Measurements from ENCODE around the gene AP1B1. TPM values are rescaled to one million over a fixed set of nuclear protein-coding genes. Genes with fewer than 3 reads are reported as not detected.

Gene AP1B1
- total and polyA plus RNA-seq, 2 of the 13 experiments (the other 11 are each of a cell fraction or from before 2014, with no cell fraction given) = 26.6 to 29.7 TPM

GRCh38 chr22:29359469-29359868 is 28.9 kb downstream of the AP1B1 start (continued):
- TF ChIP-seq ZNF280D (CRISPR knock-in tag; IDR thresholded peaks at IDR 0.05) (no peak), ZNF652 (CRISPR knock-in tag; IDR thresholded peaks at IDR 0.05; ENCODE audit: borderline replicate concordance, low read depth) (peak; percentile 62; the same call in 1 of the 2 replicates), ATF5 (CRISPR knock-in tag; IDR thresholded peaks at IDR 0.05; ENCODE audit: low read depth) (no peak), ZNF589 (CRISPR knock-in tag; conservative IDR thresholded peaks at IDR 0.05) (no peak), ZNF605 (CRISPR knock-in tag; IDR thresholded peaks at IDR 0.05) (no peak), CTCF (CRISPR knock-in tag; IDR thresholded peaks at IDR 0.05) (peak; percentile 83), ETS1 (CRISPR knock-in tag; IDR thresholded peaks at IDR 0.05) (no peak), CBX1 (IDR thresholded peaks at IDR 0.05; ENCODE audit: low read depth) (no peak), SSRP1 (CRISPR knock-in tag; IDR thresholded peaks at IDR 0.05) (no peak), KDM5B (CRISPR knock-in tag; IDR thresholded peaks at IDR 0.05; ENCODE audit: borderline replicate concordance) (no peak), ZNF33B (CRISPR knock-in tag; IDR thresholded peaks at IDR 0.05) (no peak), ZNF414 (CRISPR knock-in tag; IDR thresholded peaks at IDR 0.05) (no peak), ETV5 (CRISPR knock-in tag; IDR thresholded peaks at IDR 0.05; ENCODE audit: borderline replicate concordance) (no peak), ZBED4 (CRISPR knock-in tag; IDR thresholded peaks at IDR 0.05; ENCODE audit: borderline replicate concordance) (no peak), TEAD2 (CRISPR knock-in tag; IDR thresholded peaks at IDR 0.05) (no peak), ZMYM4 (CRISPR knock-in tag; IDR thresholded peaks at IDR 0.05) (no peak), GMEB2 (CRISPR knock-in tag; IDR thresholded peaks at IDR 0.05; ENCODE audit: low read depth) (no peak)

Measured in HepG2 (cell line).